HPDE6-E6E7 (cell line): Measurements from ENCODE around the gene CD300E.
A peak's percentile ranks its signal among the peaks of the same experiment; 100 is the strongest.
"Not testable (repeated sequence)": the region's sequence is repeated elsewhere in the genome, so short reads cannot be mapped to it uniquely, and the experiment has no call there.

ENCODE experiments used
- DNase-seq: peaks from one replicate; pipeline ENCODE4 v3.0.0; 2011; ENCODE audit warnings: missing footprints; ENCODE audit errors: extremely low spot score

The CD300E gene

DNA sequence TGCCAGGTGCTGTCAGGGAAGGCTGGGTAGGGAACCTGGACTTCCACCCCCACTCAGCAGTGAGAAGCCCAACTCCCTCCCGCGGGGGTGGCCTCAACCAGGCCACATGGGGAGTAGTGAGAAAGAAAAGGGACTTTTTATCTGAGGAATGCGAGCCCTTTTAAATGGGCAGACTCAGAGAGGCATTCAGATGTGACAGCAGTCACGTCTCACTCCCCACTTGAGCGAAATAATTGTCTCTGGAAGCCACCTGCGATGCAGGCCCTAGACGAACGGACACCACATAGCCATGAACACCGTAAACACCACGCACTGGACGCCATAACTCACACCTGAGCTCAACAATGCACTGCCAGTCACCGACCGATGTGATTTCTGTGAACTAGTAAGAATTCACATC, 11.9 kb upstream of the CD300E start:
- no peak for DNase-seq

DNA sequence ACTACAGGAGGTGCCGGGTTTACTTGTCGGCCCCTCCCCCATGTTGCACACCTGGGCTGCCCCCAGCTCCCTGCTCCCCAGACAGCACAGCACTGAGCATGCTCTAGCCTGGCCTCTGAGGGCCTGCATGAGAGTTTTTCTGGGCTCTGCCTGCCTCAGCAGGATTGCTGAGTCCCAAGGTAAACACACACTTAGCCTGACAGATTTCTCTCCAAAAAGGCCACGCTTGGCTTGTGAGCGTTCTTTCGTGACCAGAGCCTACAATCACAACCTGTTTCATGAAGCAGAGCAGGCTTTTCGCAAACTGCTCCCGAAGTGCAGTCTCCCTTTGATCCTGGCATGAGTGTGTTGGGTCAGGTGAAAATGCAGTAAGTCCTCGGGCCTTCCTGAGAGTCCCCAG, 9.8 kb upstream of the CD300E start:
- no peak for DNase-seq

DNA sequence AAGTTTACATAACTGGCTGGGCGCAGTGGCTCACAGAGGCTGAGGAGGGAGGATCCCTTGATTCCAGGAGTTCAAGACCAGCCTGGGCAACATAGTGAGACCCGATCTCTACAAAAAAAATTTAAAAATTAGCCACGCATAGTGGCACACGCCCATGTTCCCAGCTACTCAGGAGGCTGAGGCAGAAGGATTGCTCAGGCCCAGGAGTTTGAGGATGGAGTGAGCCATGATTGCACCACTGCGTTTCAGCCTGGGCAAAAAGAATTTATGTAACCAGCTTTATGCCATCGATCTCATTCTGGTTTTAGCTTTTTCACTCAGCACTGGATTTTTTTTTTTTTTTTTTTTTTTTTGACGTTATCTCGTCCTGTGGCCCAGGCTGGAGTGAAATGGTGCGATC, 9.1 kb upstream of the CD300E start:
- DNase-seq: no peak

DNA sequence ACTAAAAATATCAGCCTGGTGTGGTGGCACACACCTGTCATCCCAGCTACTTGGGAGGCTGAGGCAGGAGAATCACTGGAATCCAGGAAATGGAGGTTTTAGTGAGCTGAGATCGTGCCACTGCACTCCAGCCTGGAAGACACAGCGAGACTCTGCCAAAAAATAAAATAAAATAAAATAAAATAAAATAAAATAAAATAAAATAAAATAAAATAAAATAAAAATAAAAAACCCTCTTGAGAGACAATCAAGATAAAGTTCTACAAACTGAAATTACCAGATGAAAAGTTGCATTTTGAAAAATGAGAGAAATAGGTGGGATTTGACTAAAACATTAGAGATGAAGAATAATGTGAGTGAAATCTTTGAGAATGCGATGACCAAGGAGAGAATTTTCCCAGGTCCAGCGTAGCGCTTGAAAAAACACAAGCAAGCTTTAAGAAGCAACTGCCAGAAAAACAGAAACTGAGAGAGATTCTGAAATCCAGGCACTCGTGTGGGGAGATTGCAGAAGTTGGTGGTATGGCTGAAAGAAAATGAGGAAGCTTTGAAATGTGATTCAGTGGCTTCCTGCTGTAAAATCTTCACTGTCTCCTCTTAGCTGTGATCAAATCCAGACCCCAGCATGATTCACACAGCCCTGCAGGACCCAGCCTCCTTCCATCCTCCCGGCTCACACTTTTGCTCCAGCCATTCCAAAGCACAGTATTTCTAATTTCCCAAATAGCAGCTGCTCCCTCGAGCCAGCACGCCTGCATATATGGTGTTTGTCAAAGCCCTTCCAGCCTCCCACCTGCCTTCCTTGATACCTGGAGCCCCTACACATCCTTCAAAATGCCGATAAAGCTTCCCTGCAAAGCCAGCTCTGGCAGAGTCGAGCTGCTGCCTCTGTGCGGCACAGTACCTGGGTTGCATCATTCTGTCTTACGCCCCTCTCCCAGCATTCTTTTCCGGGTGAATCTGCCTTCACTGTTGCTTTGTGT, 8.2 kb upstream of the CD300E start:
- DNase-seq: no peak

DNA sequence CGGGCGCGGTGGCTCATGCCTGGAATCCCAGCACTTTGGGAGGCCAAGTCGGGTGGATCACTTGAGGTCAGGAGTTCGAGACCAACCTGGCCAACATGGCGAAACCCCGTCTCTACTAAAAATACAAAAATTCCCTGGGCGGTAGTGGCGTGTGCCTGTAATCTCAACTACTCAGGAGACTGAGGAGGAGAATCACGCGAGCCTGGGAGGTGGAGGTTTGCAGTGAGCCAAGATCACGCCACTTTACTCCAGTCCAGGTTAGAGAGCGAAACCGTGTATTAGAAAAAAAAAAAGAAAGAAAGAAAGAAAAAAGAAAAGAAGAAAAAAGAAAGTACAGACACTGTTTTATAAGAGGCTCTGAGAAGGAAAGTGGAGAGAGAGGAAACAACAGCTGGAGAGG, 6.7 kb upstream of the CD300E start:
- DNase-seq: not testable (repeated sequence)

DNA sequence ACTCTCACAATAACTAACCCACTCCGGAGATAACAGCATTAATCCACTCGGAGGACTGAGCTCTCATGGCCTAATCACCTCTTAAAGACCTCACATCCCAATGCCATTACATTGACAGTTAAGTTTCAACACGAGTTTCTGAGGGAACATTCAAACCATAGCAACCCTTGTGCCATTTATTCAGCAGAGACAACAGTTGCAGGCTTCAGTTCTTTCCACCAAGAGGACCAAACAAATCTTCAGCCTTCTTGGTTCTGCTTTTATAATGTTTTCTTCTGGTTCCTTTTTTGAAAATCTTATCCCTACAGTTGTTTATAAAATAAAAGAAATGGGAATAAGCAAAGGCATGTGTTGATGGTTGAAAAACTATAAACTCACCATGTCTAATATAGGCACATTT, 2.1 kb upstream of the CD300E start:
- no peak for DNase-seq

DNA sequence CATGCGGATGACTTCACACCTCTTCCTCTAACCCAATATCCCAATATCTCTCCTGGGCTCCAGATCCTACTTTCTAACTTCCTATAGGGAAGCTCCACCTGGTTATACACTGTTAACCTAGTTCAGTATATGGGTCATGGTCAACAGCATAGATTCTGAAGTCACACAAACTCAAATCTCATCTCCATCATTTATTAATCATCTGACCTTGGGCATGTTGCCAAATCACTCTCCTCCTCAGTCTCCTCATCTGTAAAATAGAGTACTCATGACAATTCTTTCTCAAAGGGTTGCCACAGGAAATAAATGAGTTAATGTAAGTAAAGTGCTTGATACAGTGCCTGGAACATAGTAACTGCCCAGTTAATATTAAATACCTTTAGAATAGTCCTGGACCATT, 593 bp upstream of the CD300E start:
- DNase-seq: no peak

DNA sequence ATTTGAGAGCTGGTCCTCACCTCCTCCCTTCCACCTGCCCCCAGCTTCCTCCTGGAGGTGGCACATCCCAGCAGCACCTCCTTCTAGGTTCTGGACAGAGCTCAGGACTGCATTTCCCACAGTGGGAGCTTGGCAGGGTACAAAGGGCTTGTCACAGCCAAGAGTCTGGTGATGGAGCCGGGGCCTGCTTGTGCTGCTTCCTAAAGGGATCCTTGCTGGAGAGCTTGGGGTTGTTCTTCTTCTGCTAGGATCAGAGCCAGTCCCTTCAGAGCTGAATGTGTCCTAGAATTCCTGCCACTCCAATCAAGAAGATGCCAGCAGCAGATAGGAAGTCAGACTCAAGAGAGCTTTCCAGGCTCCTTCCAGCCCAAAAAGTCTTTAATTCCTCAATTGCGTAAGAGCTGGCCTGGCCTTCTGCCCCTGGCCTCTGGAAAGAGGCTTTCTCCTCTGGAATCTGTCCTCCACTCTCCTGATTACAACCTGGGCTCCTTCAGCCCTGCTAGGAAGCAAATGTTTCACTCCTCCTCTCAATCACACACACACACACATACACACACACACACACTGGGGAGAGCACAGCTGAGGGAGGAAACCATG, 4.4 kb downstream of the CD300E start:
- no peak for DNase-seq

DNA sequence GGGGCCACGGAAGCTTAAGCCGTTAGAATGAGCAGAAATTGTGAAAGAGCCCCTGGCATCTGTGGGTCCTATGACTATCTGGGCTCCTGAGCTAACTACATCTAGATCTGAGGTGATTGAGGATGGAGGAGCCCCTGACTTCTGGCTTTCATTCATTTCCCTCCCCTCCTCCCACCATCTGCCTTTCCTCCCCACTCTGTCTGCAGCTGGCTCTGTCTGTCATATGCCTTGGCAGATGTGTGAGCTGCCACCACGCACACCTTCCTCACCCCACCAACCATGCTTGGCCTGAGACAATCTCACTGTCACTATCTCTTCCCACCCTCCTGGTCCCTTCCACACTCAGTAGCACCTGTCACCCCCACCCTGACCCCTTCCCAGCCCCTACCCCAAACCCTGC, 5.1 kb downstream of the CD300E start:
- DNase-seq: no peak

DNA sequence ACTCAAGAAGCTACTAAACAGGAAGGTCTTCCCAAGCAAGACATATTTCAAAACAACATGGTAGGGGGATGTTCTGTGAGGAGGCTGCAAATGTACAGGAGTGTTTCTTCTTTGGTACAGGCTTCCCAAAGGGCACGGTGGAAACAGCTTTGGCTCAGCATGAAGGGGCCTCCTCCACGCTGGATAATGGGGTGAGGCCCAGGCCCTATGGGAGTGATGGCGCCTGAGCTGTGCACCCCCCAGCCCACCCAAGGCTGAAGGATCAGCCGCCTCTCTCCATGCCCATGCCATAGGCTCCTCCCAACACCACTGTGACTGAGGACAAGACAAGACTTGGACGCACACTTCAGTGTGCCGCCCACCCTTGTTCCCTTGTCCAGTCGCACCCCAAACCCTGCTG, 6.8 kb downstream of the CD300E start:
- DNase-seq: no peak

DNA sequence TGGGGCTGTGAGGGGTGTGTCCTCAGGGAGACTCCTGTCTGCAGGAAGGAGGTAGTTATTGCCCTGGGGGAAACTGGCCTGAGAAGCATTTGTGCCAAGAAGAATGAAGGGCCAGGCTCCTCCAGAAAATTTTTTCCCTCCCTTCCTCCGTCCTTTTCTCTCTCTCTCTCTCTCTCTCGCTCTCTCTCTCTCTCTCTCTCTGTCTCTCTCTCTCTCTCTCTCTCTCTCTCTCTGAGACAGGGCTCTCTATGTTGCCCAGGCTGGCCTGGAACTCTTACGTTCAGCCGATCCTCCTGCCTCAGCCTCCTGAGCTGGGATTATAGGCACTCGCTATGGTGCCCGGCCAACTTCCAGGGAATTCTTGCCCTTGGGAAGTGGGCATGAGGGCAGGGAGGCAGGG, 11.5 kb downstream of the CD300E start:
- no peak for DNase-seq

DNA sequence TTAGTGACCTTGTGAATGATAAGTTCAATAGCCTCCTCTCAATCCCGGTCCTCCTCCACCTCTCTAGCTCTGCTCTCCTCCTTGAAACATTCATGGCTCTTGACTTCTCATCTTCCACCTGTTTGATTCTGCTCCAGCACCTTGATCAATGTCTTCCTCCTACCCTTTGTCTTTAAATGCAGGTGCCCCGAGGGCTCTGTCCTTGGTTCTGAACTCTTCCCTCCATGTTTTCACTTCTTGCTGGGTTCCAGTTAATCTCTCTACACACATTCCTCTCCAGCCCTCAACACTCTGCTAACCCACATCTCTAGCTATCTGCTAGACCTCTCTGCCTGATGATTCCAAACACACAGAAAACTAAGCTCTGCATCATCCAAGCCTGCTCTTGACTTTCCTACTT, 13.4 kb downstream of the CD300E start:
- no peak for DNase-seq

DNA sequence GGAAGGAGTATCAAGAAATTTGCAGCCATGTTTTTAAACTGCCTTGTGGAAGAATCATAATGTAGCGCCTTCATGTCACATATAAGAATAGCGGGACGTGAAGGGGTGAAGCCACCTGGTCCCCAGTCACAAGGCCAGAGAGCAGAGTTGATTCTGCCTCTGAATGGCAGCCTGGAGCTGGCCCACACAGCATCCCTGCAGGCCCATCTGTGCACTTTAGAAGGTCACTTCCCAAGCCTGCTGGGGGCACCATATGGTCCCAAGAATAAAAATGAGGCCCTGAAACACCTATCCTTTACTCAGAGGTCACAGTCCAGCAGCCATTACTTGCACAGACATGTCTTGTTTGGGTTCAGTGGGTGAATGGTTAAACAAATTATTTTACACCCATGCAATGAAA, 15.0 kb downstream of the CD300E start:
- DNase-seq: no peak

DNA sequence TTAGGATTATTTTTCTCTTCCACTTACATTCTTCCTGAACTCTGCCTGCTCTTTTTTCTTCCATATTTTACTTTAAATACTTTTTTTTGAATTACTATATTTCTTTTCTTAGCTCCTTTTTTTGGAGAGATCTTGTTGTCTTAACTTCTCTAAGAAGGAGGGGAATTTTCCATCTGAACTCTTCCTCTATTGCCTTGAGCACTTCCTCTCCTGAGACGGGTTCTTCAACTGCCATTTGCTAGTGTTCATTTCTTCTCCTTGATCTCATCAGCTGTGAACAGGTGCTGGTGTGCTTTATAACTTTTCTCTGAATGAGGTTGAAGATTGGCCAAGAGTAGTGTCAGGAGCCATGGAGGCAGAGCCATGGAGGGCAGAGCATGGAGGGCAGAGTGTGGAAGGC, 16.3 kb downstream of the CD300E start:
- DNase-seq: no peak

DNA sequence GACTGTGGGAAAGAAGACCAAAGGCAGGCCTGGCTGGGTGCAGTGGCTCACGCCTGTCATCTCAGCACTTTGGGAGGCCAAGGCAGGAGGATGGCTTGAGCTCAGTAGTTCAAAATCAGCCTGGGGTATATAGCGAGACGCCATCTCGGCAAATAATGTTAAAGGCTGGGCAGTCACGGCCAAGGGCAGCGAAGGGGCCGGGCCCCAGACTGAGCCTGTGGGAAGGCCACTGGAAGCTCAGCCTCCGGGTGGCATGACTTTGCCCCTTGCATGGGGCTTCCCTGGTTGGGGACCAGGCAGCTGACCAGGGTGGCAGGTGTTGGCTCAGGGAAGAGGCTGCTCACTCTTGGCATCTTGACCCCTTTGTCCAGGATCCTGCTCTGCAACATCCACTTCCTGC, 17.5 kb downstream of the CD300E start:
- DNase-seq: no peak

DNA sequence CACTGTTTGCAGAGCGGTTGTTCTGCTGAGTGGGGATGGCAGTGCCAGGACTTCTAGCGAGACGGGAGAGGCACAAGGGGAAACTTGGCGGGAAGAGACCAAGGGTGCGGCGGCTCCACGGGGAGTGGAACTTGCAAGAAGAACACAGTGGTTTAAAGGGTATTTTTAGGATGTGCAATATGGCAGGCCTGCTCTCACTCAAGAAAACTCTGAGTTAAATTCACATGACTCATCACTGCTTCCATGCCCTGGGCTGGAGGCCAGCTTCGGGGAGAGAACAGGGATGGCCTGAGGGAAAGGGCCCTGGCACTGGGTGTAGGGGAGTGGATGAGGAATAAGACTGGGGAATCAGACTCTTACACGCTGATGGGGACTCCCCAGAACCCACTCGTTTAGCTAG, 18.2 kb downstream of the CD300E start:
- peak; percentile 58 for DNase-seq

DNA sequence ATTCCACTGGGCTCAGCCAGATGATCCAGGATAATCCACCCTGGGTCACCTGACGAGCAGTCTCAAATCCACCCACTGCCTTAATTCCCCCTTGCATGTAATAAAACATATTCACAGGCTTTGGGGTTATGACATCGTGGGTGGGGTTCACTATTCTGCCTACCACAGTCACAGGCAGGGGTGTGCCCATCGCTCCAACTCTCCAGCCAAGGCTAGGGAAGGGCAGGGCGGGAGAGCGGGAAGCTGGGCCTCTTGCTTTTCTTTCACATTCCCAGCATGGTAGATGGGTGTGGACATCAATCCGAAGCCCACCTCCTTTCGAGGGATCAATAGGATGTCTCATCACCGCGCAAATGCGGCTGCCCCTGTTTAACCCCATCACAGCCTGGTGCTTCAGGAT, 18.8 kb downstream of the CD300E start:
- DNase-seq: no peak

DNA sequence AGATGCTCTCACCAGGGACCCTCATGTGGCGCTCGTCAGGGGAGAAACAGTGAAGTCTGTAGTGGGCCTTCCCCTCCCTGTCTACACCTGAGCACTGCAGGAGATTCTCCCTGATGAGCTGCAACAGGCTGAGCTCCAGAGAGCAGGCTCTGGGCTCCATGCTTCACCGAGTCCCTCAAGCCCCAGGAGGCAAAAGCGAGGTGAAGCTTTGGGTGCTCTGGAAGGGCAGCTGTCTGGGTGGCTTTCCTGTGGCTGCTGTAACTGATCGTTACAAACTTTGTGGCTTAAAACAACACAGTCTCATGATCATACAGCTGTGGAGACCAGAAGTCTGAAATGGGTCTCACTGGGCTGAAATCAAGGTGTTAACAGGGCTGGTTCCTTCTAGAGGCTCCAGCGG, 19.3 kb downstream of the CD300E start:
- no peak for DNase-seq

DNA sequence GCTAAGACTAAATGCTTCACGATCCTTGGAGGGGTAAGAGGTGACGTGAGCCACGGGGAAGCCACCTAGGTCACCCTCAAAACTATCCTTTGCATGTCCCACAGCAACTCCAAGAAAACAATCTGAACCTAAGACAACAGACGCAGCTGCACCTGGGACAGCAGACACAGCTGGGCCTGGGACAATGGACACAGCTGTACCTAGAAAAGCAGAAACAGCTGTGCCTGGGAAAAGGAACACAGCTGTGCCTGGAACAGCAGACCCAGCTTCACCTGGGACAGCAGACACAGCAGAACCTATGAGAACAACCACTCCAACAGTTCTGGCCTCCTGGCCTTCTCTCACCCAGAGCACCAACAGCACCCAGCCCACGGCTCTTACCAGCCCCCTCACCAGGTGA, 19.8 kb downstream of the CD300E start:
- DNase-seq: no peak

DNA sequence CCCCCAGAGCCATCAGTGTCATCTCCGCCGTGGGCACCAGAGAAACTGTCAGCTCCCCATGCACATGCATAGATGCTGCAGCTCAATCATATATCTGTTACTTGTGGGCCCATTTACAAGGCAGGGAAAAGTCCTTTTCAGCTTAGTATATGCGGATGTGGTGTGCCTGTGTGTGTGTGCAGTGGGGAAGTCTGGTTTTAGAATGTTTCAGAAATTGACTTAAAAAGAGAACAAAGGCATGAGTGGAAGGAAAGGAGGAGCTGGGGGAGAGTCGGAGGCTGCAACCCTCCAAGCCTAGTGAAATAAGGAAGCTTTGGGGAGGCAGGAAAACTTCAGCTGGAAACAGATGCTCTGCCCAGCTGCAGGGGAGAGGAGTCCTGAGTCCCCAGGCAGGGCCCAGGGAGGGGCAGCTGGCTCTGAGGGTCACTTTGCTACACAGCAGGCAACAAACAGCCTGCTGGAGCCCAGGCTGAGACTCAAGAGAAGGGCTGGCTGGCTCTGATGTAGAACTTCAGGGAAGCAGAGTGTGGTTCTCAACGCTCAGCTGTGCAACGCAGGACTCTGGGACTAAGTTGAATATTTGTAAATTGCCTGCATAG, 20.4 kb downstream of the CD300E start:
- DNase-seq: no peak

DNA sequence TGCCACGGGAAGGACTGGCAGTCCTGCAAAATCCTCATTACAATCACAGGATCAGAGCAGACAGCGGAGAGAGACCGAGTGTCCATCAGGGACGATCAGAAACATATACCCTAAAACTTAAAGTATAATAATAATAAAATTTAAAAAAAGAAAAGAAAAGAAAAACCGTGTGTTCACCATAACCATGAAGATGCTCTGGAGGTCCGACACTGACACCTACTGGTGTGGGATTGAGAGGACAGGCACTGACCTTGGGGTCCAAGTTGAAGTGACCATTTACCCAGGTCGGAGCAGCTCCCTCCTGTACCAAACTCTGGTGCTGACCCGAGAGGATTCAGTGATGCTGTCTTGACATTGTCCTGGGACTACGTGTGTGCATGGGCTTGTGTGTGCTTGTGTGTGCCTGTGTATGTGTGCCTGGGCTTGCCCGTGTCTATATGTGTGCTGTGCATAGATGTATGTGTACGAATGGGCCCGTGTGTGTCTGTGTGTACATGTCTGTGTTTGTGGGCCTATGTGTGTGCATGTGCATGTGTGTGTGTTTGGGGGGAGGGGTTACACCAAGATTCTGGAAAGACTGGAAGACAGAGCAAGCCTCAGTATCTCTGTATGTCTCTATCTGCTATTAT, 21.5 kb downstream of the CD300E start:
- peak; percentile 46 for DNase-seq

DNA sequence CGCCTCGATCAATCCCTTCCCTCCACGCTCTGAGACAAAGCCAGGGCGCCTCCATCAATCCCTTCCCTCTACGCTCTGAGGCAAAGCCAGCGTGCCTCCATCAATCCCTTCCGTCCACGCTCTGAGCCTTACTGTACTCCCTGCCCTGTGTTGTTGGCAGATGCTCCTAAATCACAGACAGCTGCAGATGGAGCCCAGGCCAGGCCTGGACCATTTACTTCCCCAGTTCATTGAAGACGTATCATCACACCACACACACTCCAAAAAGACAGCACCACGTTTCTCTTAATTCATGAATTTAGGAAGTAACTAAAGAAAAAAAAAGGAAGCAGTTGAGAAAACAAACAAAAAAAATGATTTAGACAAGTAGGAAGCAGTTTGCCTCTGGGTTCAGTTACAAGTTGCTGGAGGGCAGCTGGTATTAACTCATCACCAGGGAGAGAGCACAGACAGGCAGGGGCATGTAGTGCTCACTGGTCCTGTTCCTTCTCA, 24.0 kb downstream of the CD300E start:
- no peak for DNase-seq
